H1 (cell line): ENCODE data around the gene PDIA2. TPM values are rescaled to one million over a fixed set of nuclear protein-coding genes. Genes with fewer than 3 reads are reported as not detected.

Source experiments
- CTCF ChIA-PET: fragments of 300-600 bp; sonication (Branson Sonifier 250); formaldehyde crosslinking; loops from one replicate; lab custom pipeline; 2021; ENCODE audit not compliant: partially characterized antibody; lab: Charles Lee
- POLR2A ChIA-PET: fragments of 300-600 bp; sonication (Branson Sonifier 250); formaldehyde crosslinking; loops from one replicate; lab custom pipeline; 2021; ENCODE audit warnings: inconsistent platforms; ENCODE audit not compliant: partially characterized antibody; lab: Charles Lee
- DNase-seq, 2 experiments: peaks; one replicate each; pipeline versions ENCODE4 v3.0.0 to v3.0.0-alpha.2; 2010 to 2022; ENCODE audit warnings: low spot score in 2 of 2, low read depth in 1 of 2, mixed read lengths in 1 of 2
- FAIRE-seq: peaks from 2 replicates; lab custom pipeline; 2011; peaks lifted over from hg19 to GRCh38; lab: Jason Lieb, UNC
- H2AFZ ChIP-seq: 2 replicates; pipeline ENCODE4 v1.8.1; 2012; ENCODE audit warnings: low read length, inconsistent platforms
- H2AK5ac ChIP-seq: 2 replicates; pipeline ENCODE4 v1.6.1; 2013; ENCODE audit warnings: low read depth, low read length
- H2BK120ac ChIP-seq: replicated peaks from 2 replicates; pipeline ENCODE3; 2013; ENCODE audit warnings: low read depth, low read length, inconsistent platforms
- H2BK12ac ChIP-seq: 2 replicates; pipeline ENCODE4 v1.6.1; 2013; ENCODE audit warnings: low read depth, low read length
- H2BK15ac ChIP-seq: 2 replicates; pipeline ENCODE4 v1.6.1; 2013; ENCODE audit warnings: low read length
- H2BK20ac ChIP-seq: 2 replicates; pipeline ENCODE4 v1.6.1; 2013; ENCODE audit warnings: low read length
- H2BK5ac ChIP-seq: 2 replicates; pipeline ENCODE4 v1.6.1; 2013; ENCODE audit warnings: low read depth, low read length
- H3K14ac ChIP-seq: 2 replicates; pipeline ENCODE4 v1.6.1; 2013; ENCODE audit warnings: inconsistent platforms; ENCODE audit not compliant: insufficient read length
- H3K18ac ChIP-seq: 2 replicates; pipeline ENCODE4 v1.6.1; 2013; ENCODE audit warnings: low read length; ENCODE audit errors: extremely low read depth
- H3K23ac ChIP-seq: 2 replicates; pipeline ENCODE4 v1.6.1; 2013; ENCODE audit warnings: inconsistent platforms; ENCODE audit not compliant: insufficient read length
- H3K23me2 ChIP-seq: 2 replicates; pipeline ENCODE4 v1.6.1; 2013; ENCODE audit warnings: low read depth, low read length
- H3K27ac ChIP-seq: 2 replicates; pipeline ENCODE4 v1.6.1; 2011; ENCODE audit warnings: low read depth, low read length, inconsistent platforms
- H3K27me3 ChIP-seq, 4 experiments: replicated peaks in 1 of 4; 1 replicate in 1 of 4; 2 replicates in 3 of 4; pipeline versions ENCODE4 v1.6.1 to v1.8.1; 2011 to 2013; ENCODE audit warnings: low read length in 3 of 4, mild to moderate bottlenecking in 3 of 4, inconsistent platforms in 2 of 4, mixed read lengths in 2 of 4, moderate library complexity in 1 of 4; ENCODE audit not compliant: control insufficient read depth in 3 of 4, insufficient read depth in 3 of 4; ENCODE audit errors: extremely low read depth in 1 of 4
- H3K36me3 ChIP-seq, 4 experiments: 2 replicates each; pipeline versions ENCODE4 v1.6.1 to v1.8.1; 2011 to 2013; ENCODE audit warnings: mild to moderate bottlenecking in 4 of 4, low read length in 3 of 4, moderate library complexity in 2 of 4, control low read depth in 1 of 4, inconsistent platforms in 1 of 4; ENCODE audit not compliant: insufficient read depth in 4 of 4, control insufficient read depth in 2 of 4
- H3K4ac ChIP-seq: replicated peaks from 2 replicates; pipeline ENCODE3; 2013; ENCODE audit warnings: low read length, low read depth, mixed read lengths, inconsistent platforms; ENCODE audit not compliant: insufficient read length
- H3K4me1 ChIP-seq, 4 experiments: replicated peaks in 1 of 4; 1 replicate in 1 of 4; 2 replicates in 3 of 4; pipeline versions ENCODE4 v1.6.1 to v1.8.1; 2011 to 2013; ENCODE audit warnings: low read length in 3 of 4, inconsistent platforms in 2 of 4, mixed read lengths in 1 of 4; ENCODE audit not compliant: insufficient read depth in 4 of 4, control insufficient read depth in 3 of 4
- H3K4me2 ChIP-seq, 2 experiments: 2 replicates each; pipeline versions ENCODE4 v1.6.1 to v1.8.1; 2011 to 2013; ENCODE audit warnings: low read depth in 2 of 2, low read length in 2 of 2, control low read depth in 1 of 2, inconsistent platforms in 1 of 2, mild to moderate bottlenecking in 1 of 2; ENCODE audit not compliant: insufficient read depth in 1 of 2
- H3K4me3 ChIP-seq, 4 experiments: fragments of 200-600, 300-600 bp in 1 of 4; sonication (generic), shearing (Covaris generic), sonication (Bioruptor Twin) in 1 of 4; 2 replicates each; pipeline versions ENCODE4 v1.5.1 to v1.8.1; 2011 to 2016; ENCODE audit warnings: low read length in 4 of 4, low read depth in 3 of 4, control low read depth in 2 of 4, inconsistent platforms in 2 of 4, mild to moderate bottlenecking in 2 of 4, mixed read lengths in 1 of 4, moderate library complexity in 1 of 4; ENCODE audit not compliant: insufficient read depth in 2 of 4; ENCODE audit errors: extremely low read depth in 1 of 4
- H3K56ac ChIP-seq: replicated peaks from 2 replicates; pipeline ENCODE3; 2013; ENCODE audit warnings: low read depth, mild to moderate bottlenecking, mixed read lengths, low read length, inconsistent platforms; ENCODE audit not compliant: insufficient read length
- H3K79me1 ChIP-seq: 2 replicates; pipeline ENCODE4 v1.6.1; 2013; ENCODE audit warnings: low read depth, low read length, control low read depth
- H3K79me2 ChIP-seq, 2 experiments: 2 replicates each; pipeline versions ENCODE4 v1.6.1 to v1.8.1; 2012 to 2013; ENCODE audit warnings: low read length in 2 of 2, mild to moderate bottlenecking in 2 of 2, inconsistent platforms in 1 of 2; ENCODE audit not compliant: insufficient read depth in 2 of 2, control insufficient read depth in 1 of 2
- H3K9ac ChIP-seq, 4 experiments: replicated peaks in 1 of 4; 1 replicate in 1 of 4; 2 replicates in 3 of 4; pipeline versions ENCODE4 v1.6.1 to v1.8.1; 2011 to 2013; ENCODE audit warnings: low read depth in 3 of 4, low read length in 3 of 4, control low read depth in 2 of 4, mild to moderate bottlenecking in 2 of 4, moderate library complexity in 2 of 4, inconsistent platforms in 1 of 4; ENCODE audit errors: extremely low read depth in 1 of 4
- H3K9me3 ChIP-seq, 2 experiments: 2 replicates each; pipeline versions ENCODE4 v1.6.1 to v1.8.1; 2012 to 2013; ENCODE audit warnings: mild to moderate bottlenecking in 2 of 2, moderate library complexity in 2 of 2, control low read depth in 1 of 2, inconsistent platforms in 1 of 2, low read depth in 1 of 2, low read length in 1 of 2, mixed read lengths in 1 of 2; ENCODE audit not compliant: insufficient read depth in 2 of 2
- H4K20me1 ChIP-seq, 2 experiments: replicated peaks in 1 of 2; 2 replicates each; pipeline versions ENCODE3 to v1.8.1; 2011 to 2013; ENCODE audit warnings: inconsistent platforms in 2 of 2, low read length in 2 of 2, mild to moderate bottlenecking in 1 of 2; ENCODE audit not compliant: insufficient read depth in 2 of 2, control insufficient read depth in 1 of 2
- H4K5ac ChIP-seq: 2 replicates; pipeline ENCODE4 v1.6.1; 2013; ENCODE audit warnings: low read length, low read depth, mixed read lengths, inconsistent platforms; ENCODE audit not compliant: insufficient read length
- H4K8ac ChIP-seq: 2 replicates; pipeline ENCODE4 v1.8.0; 2013; ENCODE audit warnings: mild to moderate bottlenecking, moderate library complexity, low read length, inconsistent platforms; ENCODE audit not compliant: insufficient read depth; ENCODE audit errors: extremely low read depth
- H4K91ac ChIP-seq: replicated peaks from 2 replicates; pipeline ENCODE3; 2013; ENCODE audit warnings: low read length, mixed read lengths, inconsistent platforms; ENCODE audit not compliant: insufficient read length
- EGR1 ChIP-seq: IDR thresholded peaks from 2 replicates; pipeline ENCODE4 v1.6.1; 2011; ENCODE audit warnings: low read depth, low read length, borderline replicate concordance
- GABPA ChIP-seq: IDR thresholded peaks from 2 replicates; pipeline ENCODE4 v1.6.1; 2011; ENCODE audit warnings: mild to moderate bottlenecking, low read length, moderate library complexity, borderline replicate concordance; ENCODE audit not compliant: insufficient read depth
- KDM1A ChIP-seq: fragments of 200-600, 300-600 bp; sonication (generic); IDR thresholded peaks from 2 replicates; pipeline ENCODE4 v1.7.1; 2016; ENCODE audit warnings: mild to moderate bottlenecking, low read length, borderline replicate concordance
- RAD21 ChIP-seq, 2 experiments: IDR thresholded peaks in 1 of 2; conservative IDR thresholded peaks in 1 of 2; 2 replicates each; pipeline ENCODE4 v1.6.1; 2011; ENCODE audit warnings: low read depth in 2 of 2, low read length in 2 of 2, improper control_type of control experiment in 1 of 2, inconsistent platforms in 1 of 2, mild to moderate bottlenecking in 1 of 2, moderate library complexity in 1 of 2
- RFX5 ChIP-seq: IDR thresholded peaks from 2 replicates; pipeline ENCODE4 v1.6.1; 2011; ENCODE audit warnings: low read depth, low read length, improper control_type of control experiment, borderline replicate concordance
- SIX5 ChIP-seq: IDR thresholded peaks from 2 replicates; pipeline ENCODE4 v1.6.1; 2011; ENCODE audit warnings: mild to moderate bottlenecking, low read depth, low read length
- SP2 ChIP-seq: IDR thresholded peaks from 2 replicates; pipeline ENCODE4 v1.6.1; 2012; ENCODE audit warnings: mild to moderate bottlenecking, low read length, inconsistent platforms
- TBP ChIP-seq: IDR thresholded peaks from 2 replicates; pipeline ENCODE4 v1.6.1; 2011; ENCODE audit warnings: low read depth, low read length, improper control_type of control experiment
- YY1 ChIP-seq: IDR thresholded peaks from 2 replicates; pipeline ENCODE4 v1.6.1; 2011; ENCODE audit warnings: low read depth, mild to moderate bottlenecking, low read length
- ZNF274 ChIP-seq: IDR thresholded peaks from 2 replicates; pipeline ENCODE4 v1.7.0; 2012; ENCODE audit warnings: low read length, borderline replicate concordance; ENCODE audit errors: extremely low read depth
- WGBS, 2 experiments: shearing (Covaris generic) in 1 of 2; methylation state at CpG; one replicate each; pipeline versions ENCODE4 v1.1.6 to v1.1.7; 2013 to 2015; ENCODE audit warnings: low lambda C conversion rate in 2 of 2, mixed read lengths in 2 of 2, inconsistent platforms in 1 of 2, low coverage in 1 of 2, missing lambda C conversion rate in 1 of 2; ENCODE audit not compliant: insufficient replicate concordance in 2 of 2, insufficient coverage in 1 of 2, insufficient read length in 1 of 2; ENCODE audit errors: extremely low coverage in 1 of 2, missing lambda C conversion rate in 1 of 2; 5-methylcytosine and 5-hydroxymethylcytosine counted together
- polyA plus RNA-seq, 7 experiments: library from polyadenylated mRNA; depleted of rRNA in 3 of 7; stranded (reverse) in 5 of 7; unstranded in 2 of 7; fragments of >200 nt in 5 of 7; fragments of 200-250 nt in 2 of 7; gene quantifications; 1 replicate in 5 of 7; 2 replicates in 1 of 7; 4 replicates in 1 of 7; pipeline versions ENCODE4 v1.2.1 to v1.2.3, GENCODE V29; 2011 to 2013; ENCODE audit warnings: missing spikeins in 2 of 7, mixed read lengths in 2 of 7
- total RNA-seq: library from RNA; stranded (reverse); fragmentation: NEBNext Ultra II Directional; extraction: Animal tissue kit (Norgen Biotek cat#: 25700); gene quantifications from 2 replicates; pipeline ENCODE4 v1.2.1, GENCODE V29; 2021
- TF ChIP-seq, protein P1 (sequence below): IDR thresholded peaks from 2 replicates; pipeline ENCODE4 v1.6.1; 2012; ENCODE audit warnings: low read length, inconsistent platforms

PDIA2 gene
- total and polyA plus RNA-seq, 2 of the 8 experiments (the other 6 are each of a cell fraction or from before 2014, with no cell fraction given), result 0.34 to 0.50 TPM

GRCh38 chr16:330741-331140 lies 47.8 kb downstream of the PDIA2 start:
- no peak overlapping the region for H3K4ac ChIP-seq
- peaks cover 0 to 3% (median 0%) of the 10 kb centered on the region in 4 experiments; a peak in 1 of 7 replicates for H3K4me1 ChIP-seq
- H4K8ac ChIP-seq, result 0 out of 2 replicates have a peak overlapping the region, but pooled peaks have one; percentile 3
- ChIA-PET CTCF (interaction anchor here (0.8 to 1.1 kb wide), 3 partner anchors 9 to 17 kb away, joined by 4 read pairs; no protein-coding TSS in a partner anchor), POLR2A (interaction anchor here (1.2 to 1.3 kb wide), 2 partner anchors 16 to 91 kb away, joined by 3 read pairs; no protein-coding TSS in a partner anchor)
- H3K27ac ChIP-seq, result no peak overlapping the region
- DNase-seq, result no peak
- H3K79me1 ChIP-seq, result peaks cover 22% of the 10 kb centered on the region
- no peaks in the 10 kb centered on the region for H3K27me3 ChIP-seq
- H2AFZ ChIP-seq, result no peak overlapping the region
- no peaks in the 10 kb centered on the region for H3K23me2 ChIP-seq
- peaks cover 10 to 36% of the 10 kb centered on the region in 2 experiments for H4K20me1 ChIP-seq
- H3K79me2 ChIP-seq, result peaks cover 25 to 79% of the 10 kb centered on the region in 2 experiments
- no peak overlapping the region for H3K4me2 ChIP-seq
- H3K36me3 ChIP-seq, result no peaks in the 10 kb centered on the region
- no peak overlapping the region for H2BK12ac ChIP-seq
- H3K23ac ChIP-seq, result no peak overlapping the region
- no peaks in the 10 kb centered on the region for H3K9me3 ChIP-seq
- no peak overlapping the region for H3K14ac ChIP-seq
- H3K18ac ChIP-seq, result no peak overlapping the region
- no peak overlapping the region for H2AK5ac ChIP-seq
- H2BK15ac ChIP-seq, result no peak overlapping the region
- TF ChIP-seq RAD21 (IDR thresholded peaks at IDR 0.05 in 1 of 2, conservative IDR thresholded peaks at IDR 0.05 in 1 of 2; ENCODE audit: low read depth in 2 of 2, low read length in 2 of 2) (no peak), ZNF274 (no peak), EGR1 (no peak), TBP (no peak), YY1 (no peak), RFX5 (no peak), SP2 (no peak), KDM1A (no peak), SIX5 (no peak), GABPA (no peak)
- TF ChIP-seq, protein P1, sequence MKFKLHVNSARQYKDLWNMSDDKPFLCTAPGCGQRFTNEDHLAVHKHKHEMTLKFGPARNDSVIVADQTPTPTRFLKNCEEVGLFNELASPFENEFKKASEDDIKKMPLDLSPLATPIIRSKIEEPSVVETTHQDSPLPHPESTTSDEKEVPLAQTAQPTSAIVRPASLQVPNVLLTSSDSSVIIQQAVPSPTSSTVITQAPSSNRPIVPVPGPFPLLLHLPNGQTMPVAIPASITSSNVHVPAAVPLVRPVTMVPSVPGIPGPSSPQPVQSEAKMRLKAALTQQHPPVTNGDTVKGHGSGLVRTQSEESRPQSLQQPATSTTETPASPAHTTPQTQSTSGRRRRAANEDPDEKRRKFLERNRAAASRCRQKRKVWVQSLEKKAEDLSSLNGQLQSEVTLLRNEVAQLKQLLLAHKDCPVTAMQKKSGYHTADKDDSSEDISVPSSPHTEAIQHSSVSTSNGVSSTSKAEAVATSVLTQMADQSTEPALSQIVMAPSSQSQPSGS, result no peak
- H3K9ac ChIP-seq, result no peak overlapping the region
- H2BK120ac ChIP-seq, result no peak overlapping the region
- no peak overlapping the region for H3K4me3 ChIP-seq
- WGBS, 2 experiments, result 100% methylated on average over 2 of the region's 2 CpGs; no CpG with 5 or more reads in 1 of the 2 experiments
- no peak overlapping the region for H4K5ac ChIP-seq
- no peak overlapping the region for H4K91ac ChIP-seq
- no peak for FAIRE-seq
- no peak overlapping the region for H2BK20ac ChIP-seq
- H3K56ac ChIP-seq, result no peak overlapping the region
- no peak overlapping the region for H2BK5ac ChIP-seq
